Measurements from ENCODE around the gene SLC31A1.

GRCh38 chr9:113181165-113181564, 40.2 kb upstream of the SLC31A1 start:
- TF ChIP-seq CTCF (IDR thresholded peaks at IDR 0.05) (no peak), REST (IDR thresholded peaks at IDR 0.05; ENCODE audit: insufficient read depth in 1 of 2, low read depth in 2 of 2, low read length in 1 of 2) (no peak), POLR2AphosphoS5 (IDR thresholded peaks at IDR 0.05; ENCODE audit: low read depth, low read length) (no peak), SIN3A (IDR thresholded peaks at IDR 0.05; ENCODE audit: borderline replicate concordance, insufficient read depth, low read depth, low read length) (no peak)

Data from Panc1 (cell line).